Gastroesophageal sphincter (tissue), 4 donors: ENCODE measurements around the gene NFKBIL1. TPM values are rescaled to one million over a fixed set of nuclear protein-coding genes. Genes with fewer than 3 reads are reported as not detected.
A peak's percentile ranks its signal among the peaks of the same experiment; 100 is the strongest.

Experiments
- ATAC-seq: fragments of 150-250 bp; one replicate; pipeline ENCODE4 v1.9.1; 2016; ENCODE audit warnings: mild to moderate bottlenecking, moderate library complexity
- H3K27ac ChIP-seq, 4 donors: fragments of 200-600 bp; sonication (generic) in 3 of 4; 1 replicate in 3 of 4; 2 replicates in 1 of 4; pipeline ENCODE4 v1.5.1; 2016 to 2019
- H3K27me3 ChIP-seq: fragments of 200-600 bp; sonication (generic); one replicate; pipeline ENCODE4 v1.5.1; 2019
- H3K36me3 ChIP-seq, 2 donors: fragments of 200-600 bp; sonication (generic); one replicate each; pipeline ENCODE4 v1.5.1; 2019; ENCODE audit warnings: control low read depth in 1 of 2
- H3K4me1 ChIP-seq, 3 donors: fragments of 200-600 bp; sonication (generic); 1 replicate in 2 of 3; 2 replicates in 1 of 3; pipeline ENCODE4 v1.5.1; 2016 to 2019; ENCODE audit warnings: control low read depth in 2 of 3
- H3K4me3 ChIP-seq, 2 donors: fragments of 200-600 bp; sonication (generic); one replicate each; pipeline ENCODE4 v1.5.1; 2019; ENCODE audit warnings: mild to moderate bottlenecking in 1 of 2, moderate library complexity in 1 of 2
- H3K9me3 ChIP-seq, 3 donors: fragments of 200-600 bp; sonication (generic); one replicate each; pipeline ENCODE4 v1.5.1; 2017 to 2019; ENCODE audit warnings: control low read depth in 2 of 3
- EP300 ChIP-seq: sonication (generic); formaldehyde crosslinking; IDR thresholded peaks from one replicate; pipeline ENCODE4 v1.6.1; 2017; ENCODE audit warnings: antibody characterized with exemption, mild to moderate bottlenecking
- POLR2A ChIP-seq, 2 donors: fragments of 450-650 bp; IDR thresholded peaks; one replicate each; pipeline ENCODE4 v1.6.1; 2017; ENCODE audit warnings: antibody characterized with exemption in 2 of 2, mild to moderate bottlenecking in 2 of 2, moderate library complexity in 1 of 2
- POLR2AphosphoS5 ChIP-seq: sonication (generic); formaldehyde crosslinking; IDR thresholded peaks from one replicate; pipeline ENCODE4 v1.6.1; 2017; ENCODE audit warnings: antibody characterized with exemption
- WGBS, 2 donors: methylation state at CpG; one replicate each; pipeline ENCODE4 v1.1.5; 2018; ENCODE audit warnings: low coverage in 1 of 2; 5-methylcytosine and 5-hydroxymethylcytosine counted together
- total RNA-seq, 4 donors: library from RNA; depleted of rRNA; stranded (reverse); fragments of >200 nt; gene quantifications; one replicate each; pipeline ENCODE4 v1.1.0, GENCODE V29; 2016
- TF ChIP-seq, protein P1 (sequence below), 4 experiments: fragments of 200-600 bp in 2 of 4; fragments of 450-650 bp in 2 of 4; sonication (generic) in 1 of 4; IDR thresholded peaks; one replicate each; pipeline ENCODE4 v1.5.1; 2017 to 2019; ENCODE audit warnings: antibody characterized with exemption in 4 of 4, mild to moderate bottlenecking in 2 of 4, moderate library complexity in 2 of 4

The NFKBIL1 gene
- total RNA-seq, 4 donors from 2014 or later = 21.3 to 44.2 (median 28.5) TPM

DNA sequence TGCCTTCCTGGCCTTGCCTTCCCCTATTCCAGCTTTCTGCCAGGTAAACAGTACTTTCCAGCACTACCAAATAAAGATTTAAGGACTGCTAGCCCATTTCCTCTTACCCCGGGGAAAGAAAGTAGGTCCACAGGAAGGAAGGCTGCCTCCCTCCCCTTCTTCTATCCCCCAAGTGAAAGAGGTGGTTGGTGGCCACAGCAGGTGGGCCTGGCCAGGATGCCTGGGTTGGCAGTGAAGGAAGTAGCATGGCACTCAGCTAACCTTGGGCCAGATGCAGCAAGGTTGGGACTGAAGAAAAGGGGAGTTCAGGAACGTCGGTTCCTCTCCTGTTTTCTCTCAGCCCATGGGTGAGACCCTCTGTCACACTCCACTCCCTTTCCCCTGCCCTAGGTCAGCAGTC, 8.9 kb downstream of the NFKBIL1 start:
- WGBS, 2 donors = 50% methylated on average over 1 of the region's 3 CpGs; no CpG with 5 or more reads in 1 of the 2 donors
- H3K4me3 ChIP-seq = no peak overlapping the region
- TF ChIP-seq EP300 = no peak
- TF ChIP-seq POLR2A (IDR thresholded peaks at IDR 0.05) = no peak
- no peak for TF ChIP-seq POLR2AphosphoS5
- TF ChIP-seq, protein P1, sequence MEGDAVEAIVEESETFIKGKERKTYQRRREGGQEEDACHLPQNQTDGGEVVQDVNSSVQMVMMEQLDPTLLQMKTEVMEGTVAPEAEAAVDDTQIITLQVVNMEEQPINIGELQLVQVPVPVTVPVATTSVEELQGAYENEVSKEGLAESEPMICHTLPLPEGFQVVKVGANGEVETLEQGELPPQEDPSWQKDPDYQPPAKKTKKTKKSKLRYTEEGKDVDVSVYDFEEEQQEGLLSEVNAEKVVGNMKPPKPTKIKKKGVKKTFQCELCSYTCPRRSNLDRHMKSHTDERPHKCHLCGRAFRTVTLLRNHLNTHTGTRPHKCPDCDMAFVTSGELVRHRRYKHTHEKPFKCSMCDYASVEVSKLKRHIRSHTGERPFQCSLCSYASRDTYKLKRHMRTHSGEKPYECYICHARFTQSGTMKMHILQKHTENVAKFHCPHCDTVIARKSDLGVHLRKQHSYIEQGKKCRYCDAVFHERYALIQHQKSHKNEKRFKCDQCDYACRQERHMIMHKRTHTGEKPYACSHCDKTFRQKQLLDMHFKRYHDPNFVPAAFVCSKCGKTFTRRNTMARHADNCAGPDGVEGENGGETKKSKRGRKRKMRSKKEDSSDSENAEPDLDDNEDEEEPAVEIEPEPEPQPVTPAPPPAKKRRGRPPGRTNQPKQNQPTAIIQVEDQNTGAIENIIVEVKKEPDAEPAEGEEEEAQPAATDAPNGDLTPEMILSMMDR (IDR thresholded peaks at IDR 0.05) = no peak
- H3K27ac ChIP-seq = no peak overlapping the region
- H3K36me3 ChIP-seq = peaks cover 0 to 87% of the 10 kb centered on the region in 2 donors
- H3K4me1 ChIP-seq = peaks cover 0 to 42% (median 0%) of the 10 kb centered on the region in 3 donors
- no peaks in the 10 kb centered on the region for H3K27me3 ChIP-seq
- no peaks in the 10 kb centered on the region for H3K9me3 ChIP-seq
- no peak for ATAC-seq

DNA sequence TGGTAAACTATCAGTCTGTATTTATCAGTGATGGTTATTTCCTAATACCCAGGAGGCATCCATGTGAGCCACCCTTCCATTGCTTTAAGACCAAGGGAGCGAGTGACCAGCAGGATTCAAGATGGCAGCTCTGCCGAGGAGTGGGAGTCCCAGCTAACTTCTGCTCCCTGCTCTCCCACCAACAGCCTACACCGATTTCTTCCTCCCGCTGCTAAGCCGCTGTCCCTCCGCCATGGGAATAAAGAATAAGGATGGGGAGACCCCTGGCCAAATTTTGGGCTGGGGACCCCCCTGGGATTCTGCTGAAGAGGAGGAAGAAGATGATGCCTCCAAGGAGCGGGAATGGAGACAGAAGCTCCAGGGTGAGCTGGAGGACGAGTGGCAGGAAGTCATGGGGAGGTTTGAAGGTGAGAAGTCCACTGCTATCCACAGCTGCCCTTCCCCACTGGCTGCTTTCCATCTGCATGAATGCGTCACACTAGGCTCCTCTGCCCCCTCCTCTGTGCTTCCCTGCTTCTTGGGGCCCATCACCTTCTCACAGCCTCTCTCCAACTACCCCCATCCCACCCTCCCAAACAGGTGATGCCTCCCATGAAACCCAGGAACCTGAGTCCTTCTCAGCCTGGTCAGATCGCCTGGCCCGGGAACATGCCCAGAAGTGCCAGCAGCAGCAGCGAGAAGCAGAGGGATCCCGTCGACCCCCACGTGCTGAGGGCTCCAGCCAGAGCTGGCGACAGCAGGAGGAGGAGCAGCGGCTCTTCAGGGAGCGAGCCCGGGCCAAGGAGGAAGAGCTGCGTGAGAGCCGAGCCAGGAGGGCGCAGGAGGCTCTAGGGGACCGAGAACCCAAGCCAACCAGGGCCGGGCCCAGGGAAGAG, 10.3 kb downstream of the NFKBIL1 start:
- no peak for TF ChIP-seq POLR2AphosphoS5
- no peak for TF ChIP-seq EP300
- TF ChIP-seq, protein P1 (IDR thresholded peaks at IDR 0.05) = no peak
- TF ChIP-seq POLR2A (IDR thresholded peaks at IDR 0.05) = no peak
- Histone ChIP-seq H3K27ac (peak overlapping the region in 1 of 4 donors; percentile 56), H3K36me3 (peaks cover 0 to 77% of the 10 kb centered on the region in 2 donors), H3K27me3 (no peaks in the 10 kb centered on the region), H3K4me3 (no peak overlapping the region), H3K9me3 (no peaks in the 10 kb centered on the region), H3K4me1 (peaks cover 0 to 39% (median 0%) of the 10 kb centered on the region in 3 donors)
- WGBS, 2 donors = 39 to 100% methylated on average over 3 of the region's 24 CpGs
- ATAC-seq = no peak

DNA sequence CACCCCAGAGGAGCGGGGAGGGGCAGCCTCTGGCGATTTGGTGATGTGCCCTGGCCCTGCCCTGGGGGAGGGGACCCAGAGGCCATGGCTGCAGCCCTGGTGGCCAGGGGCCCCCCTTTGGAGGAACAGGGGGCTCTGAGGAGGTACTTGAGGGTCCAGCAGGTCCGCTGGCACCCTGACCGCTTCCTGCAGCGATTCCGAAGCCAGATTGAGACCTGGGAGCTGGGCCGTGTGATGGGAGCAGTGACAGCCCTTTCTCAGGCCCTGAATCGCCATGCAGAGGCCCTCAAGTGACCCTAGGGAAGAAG, 10.9 kb downstream of the NFKBIL1 start:
- Histone ChIP-seq H3K4me3 (no peak overlapping the region), H3K9me3 (no peaks in the 10 kb centered on the region), H3K27me3 (no peaks in the 10 kb centered on the region), H3K27ac (peak overlapping the region in 1 of 4 donors; percentile 56), H3K36me3 (peaks cover 0 to 72% of the 10 kb centered on the region in 2 donors), H3K4me1 (peaks cover 0 to 39% (median 0%) of the 10 kb centered on the region in 3 donors)
- no peak for ATAC-seq
- WGBS, 2 donors = no CpG with 5 or more reads among the region's 8 CpGs
- TF ChIP-seq EP300 = no peak
- no peak for TF ChIP-seq POLR2A (IDR thresholded peaks at IDR 0.05)
- TF ChIP-seq, protein P1 (IDR thresholded peaks at IDR 0.05) = no peak
- TF ChIP-seq POLR2AphosphoS5 = no peak

DNA sequence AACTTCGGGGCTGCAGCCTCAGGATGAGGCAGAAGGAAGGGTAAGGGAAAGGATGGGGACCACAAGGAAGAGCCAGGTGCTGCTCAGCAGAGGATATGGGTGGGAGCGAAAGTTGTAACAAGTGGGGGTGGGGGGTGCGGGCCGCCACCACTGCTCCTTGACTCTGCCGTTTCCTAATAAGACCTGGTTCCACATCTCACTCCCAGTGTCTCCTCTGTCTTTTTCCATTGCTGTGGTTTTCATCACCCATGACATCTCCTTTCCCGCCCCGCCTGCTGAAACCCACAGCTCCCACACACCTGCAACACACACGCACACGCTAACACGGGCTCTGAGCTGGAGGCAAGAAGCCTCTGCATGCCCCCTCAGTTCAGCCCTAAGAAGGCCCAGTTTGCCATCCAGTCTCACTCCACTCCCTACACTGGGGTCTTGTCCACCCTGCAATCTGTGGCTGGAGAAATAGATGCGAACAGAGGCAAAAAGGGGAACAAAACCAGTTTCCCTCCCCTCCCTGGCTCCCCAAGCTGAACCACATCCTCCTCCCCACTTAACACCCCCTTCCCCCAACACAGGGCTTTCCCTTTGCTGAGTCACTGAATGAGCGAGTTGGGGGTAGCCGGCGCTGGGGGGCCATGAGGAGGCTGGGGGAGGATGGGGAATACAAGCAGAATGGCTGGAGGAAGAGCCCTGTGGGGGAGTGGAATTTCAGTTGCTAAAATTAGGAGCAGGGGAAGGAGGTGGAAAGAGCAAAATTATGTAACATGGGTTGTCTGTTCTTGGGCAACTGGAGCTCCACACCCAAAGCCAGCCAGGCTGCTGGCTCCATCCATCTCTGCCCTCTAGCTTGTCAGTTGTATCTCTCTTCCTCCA, 11.5 kb downstream of the NFKBIL1 start:
- peaks cover 0 to 66% of the 10 kb centered on the region in 2 donors for H3K36me3 ChIP-seq
- no peak overlapping the region for H3K4me3 ChIP-seq
- TF ChIP-seq POLR2AphosphoS5 (no peak), POLR2A (IDR thresholded peaks at IDR 0.05) (no peak), EP300 (no peak)
- TF ChIP-seq, protein P1 (IDR thresholded peaks at IDR 0.05) = no peak
- peaks cover 0 to 39% (median 0%) of the 10 kb centered on the region in 3 donors for H3K4me1 ChIP-seq
- H3K9me3 ChIP-seq = no peaks in the 10 kb centered on the region
- WGBS, 2 donors = 57 to 83% methylated on average over 4 to 9 of the region's 14 CpGs
- H3K27me3 ChIP-seq = no peaks in the 10 kb centered on the region
- peak overlapping the region in 3 of 4 donors; percentile 48 to 64 (median 56) for H3K27ac ChIP-seq
- peak; percentile 35 for ATAC-seq
